ENCODE data around the gene TSC22D4.
"Not testable (repeated sequence)": the region's sequence is repeated elsewhere in the genome, so short reads cannot be mapped to it uniquely, and the experiment has no call there.

TSC22D4 gene

GRCh38 chr7:100444311-100445278, 34.4 kb downstream of the TSC22D4 start:
- peak; percentile 66 for DNase-seq (ENCODE audit: low read depth)
- peak; percentile 79 for TF ChIP-seq MAX (IDR thresholded peaks at IDR 0.05; ENCODE audit: low read depth, low read length)
- peak; percentile 65; the same call in 1 of the 2 replicates for TF ChIP-seq MYC (IDR thresholded peaks at IDR 0.05; ENCODE audit: low read depth, low read length)
- no peak for TF ChIP-seq POLR2A (IDR thresholded peaks at IDR 0.05; ENCODE audit: extremely low read depth, insufficient read length)
- no peak for TF ChIP-seq CTCF (IDR thresholded peaks at IDR 0.05; ENCODE audit: low read depth, low read length)
- no peak overlapping the region for H3K4me3 ChIP-seq (ENCODE audit: low read depth, low read length)

- H3K4me3 ChIP-seq (ENCODE audit: low read depth, low read length), result no peak overlapping the region
- no peak for DNase-seq (ENCODE audit: low read depth)
- TF ChIP-seq CTCF (IDR thresholded peaks at IDR 0.05; ENCODE audit: low read depth, low read length) (no peak), POLR2A (IDR thresholded peaks at IDR 0.05; ENCODE audit: extremely low read depth, insufficient read length) (no peak)
These were observed 35.7 kb downstream of the TSC22D4 start for GRCh38 chr7:100443096-100443840.

- DNase-seq (ENCODE audit: low read depth), result no peak
- H3K4me3 ChIP-seq (ENCODE audit: low read depth, low read length), result no peak overlapping the region
- no peak for TF ChIP-seq CTCF (IDR thresholded peaks at IDR 0.05; ENCODE audit: low read depth, low read length)
- TF ChIP-seq POLR2A (IDR thresholded peaks at IDR 0.05; ENCODE audit: extremely low read depth, insufficient read length), result no peak
- TF ChIP-seq MYC (IDR thresholded peaks at IDR 0.05; ENCODE audit: low read depth, low read length), result no peak
- no peak for TF ChIP-seq MAX (IDR thresholded peaks at IDR 0.05; ENCODE audit: low read depth, low read length)
These were observed 37.1 kb downstream of the TSC22D4 start for GRCh38 chr7:100441641-100442535.

- H3K4me3 ChIP-seq (ENCODE audit: low read depth, low read length); DNase-seq (ENCODE audit: low read depth): not testable (repeated sequence)
These were observed 39.8 kb downstream of the TSC22D4 start for GRCh38 chr7:100439244-100439643.

- not testable (repeated sequence) for DNase-seq (ENCODE audit: low read depth); H3K4me3 ChIP-seq (ENCODE audit: low read depth, low read length)
These were observed 40.3 kb downstream of the TSC22D4 start for GRCh38 chr7:100438731-100439130.

GRCh38 chr7:100438172-100438571, 40.8 kb downstream of the TSC22D4 start:
- no peak for DNase-seq (ENCODE audit: low read depth)
- H3K4me3 ChIP-seq (ENCODE audit: low read depth, low read length), result no peak overlapping the region
- no peak for TF ChIP-seq CTCF (IDR thresholded peaks at IDR 0.05; ENCODE audit: low read depth, low read length)
- no peak for TF ChIP-seq MYC (IDR thresholded peaks at IDR 0.05; ENCODE audit: low read depth, low read length)
- TF ChIP-seq POLR2A (IDR thresholded peaks at IDR 0.05; ENCODE audit: extremely low read depth, insufficient read length), result no peak
- no peak for TF ChIP-seq MAX (IDR thresholded peaks at IDR 0.05; ENCODE audit: low read depth, low read length)
